GM10266 (cell line): ENCODE measurements around the gene ALS2.
"Not testable (repeated sequence)": the region's sequence is repeated elsewhere in the genome, so short reads cannot be mapped to it uniquely, and the experiment has no call there.

Source experiments
- DNase-seq: peaks from one replicate; pipeline ENCODE4 v3.0.0; 2012; ENCODE audit errors: extremely low spot score
- TF ChIP-seq, protein P1 (sequence below): IDR thresholded peaks from 2 replicates; pipeline ENCODE4 v1.5.1; 2012; ENCODE audit warnings: mild to moderate bottlenecking, low read depth; ENCODE audit not compliant: control insufficient read depth, insufficient read depth; ENCODE audit errors: missing control alignments

Gene ALS2

DNA sequence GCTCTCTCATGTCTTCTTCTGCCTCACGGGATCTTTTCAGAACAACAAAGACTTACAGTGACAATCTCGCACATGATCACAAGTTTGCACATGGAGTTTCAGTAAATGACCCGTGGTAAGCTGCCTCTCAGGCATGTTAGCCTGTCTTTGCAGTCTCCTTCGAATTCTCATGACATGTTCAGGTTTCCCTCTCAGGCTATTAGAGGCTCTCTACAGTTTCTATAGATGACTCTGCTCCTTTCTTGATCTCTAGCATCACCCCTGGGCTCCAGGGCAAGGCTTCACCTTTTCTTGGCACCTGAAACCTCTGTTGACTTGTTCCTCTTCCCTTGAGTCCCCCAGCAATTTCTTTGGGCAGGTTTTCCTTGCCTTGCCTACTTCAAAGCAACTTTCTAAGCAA is 105.3 kb downstream of the ALS2 start:
- TF ChIP-seq, protein P1, sequence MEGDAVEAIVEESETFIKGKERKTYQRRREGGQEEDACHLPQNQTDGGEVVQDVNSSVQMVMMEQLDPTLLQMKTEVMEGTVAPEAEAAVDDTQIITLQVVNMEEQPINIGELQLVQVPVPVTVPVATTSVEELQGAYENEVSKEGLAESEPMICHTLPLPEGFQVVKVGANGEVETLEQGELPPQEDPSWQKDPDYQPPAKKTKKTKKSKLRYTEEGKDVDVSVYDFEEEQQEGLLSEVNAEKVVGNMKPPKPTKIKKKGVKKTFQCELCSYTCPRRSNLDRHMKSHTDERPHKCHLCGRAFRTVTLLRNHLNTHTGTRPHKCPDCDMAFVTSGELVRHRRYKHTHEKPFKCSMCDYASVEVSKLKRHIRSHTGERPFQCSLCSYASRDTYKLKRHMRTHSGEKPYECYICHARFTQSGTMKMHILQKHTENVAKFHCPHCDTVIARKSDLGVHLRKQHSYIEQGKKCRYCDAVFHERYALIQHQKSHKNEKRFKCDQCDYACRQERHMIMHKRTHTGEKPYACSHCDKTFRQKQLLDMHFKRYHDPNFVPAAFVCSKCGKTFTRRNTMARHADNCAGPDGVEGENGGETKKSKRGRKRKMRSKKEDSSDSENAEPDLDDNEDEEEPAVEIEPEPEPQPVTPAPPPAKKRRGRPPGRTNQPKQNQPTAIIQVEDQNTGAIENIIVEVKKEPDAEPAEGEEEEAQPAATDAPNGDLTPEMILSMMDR, result no peak
- no peak for DNase-seq

DNA sequence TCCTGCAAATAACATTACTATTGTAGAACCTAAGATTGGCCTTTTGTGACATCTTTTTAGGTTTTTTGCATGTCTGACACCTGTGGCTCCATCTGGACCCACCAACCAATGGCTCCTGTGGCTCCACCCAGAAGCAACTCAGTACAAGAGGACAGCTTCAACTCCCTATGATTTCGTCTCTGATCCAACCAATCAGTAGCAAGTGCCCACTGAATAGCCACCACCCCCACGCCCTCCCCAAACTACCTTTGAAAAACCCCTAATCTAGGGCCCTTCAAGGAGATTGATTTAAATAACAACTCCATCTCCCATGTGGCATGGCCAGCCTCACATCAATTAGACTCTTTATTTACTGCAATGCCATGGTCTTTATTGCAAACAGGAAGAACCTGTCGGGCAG is 105.9 kb downstream of the ALS2 start:
- TF ChIP-seq, protein P1, result no peak
- DNase-seq, result no peak

DNA sequence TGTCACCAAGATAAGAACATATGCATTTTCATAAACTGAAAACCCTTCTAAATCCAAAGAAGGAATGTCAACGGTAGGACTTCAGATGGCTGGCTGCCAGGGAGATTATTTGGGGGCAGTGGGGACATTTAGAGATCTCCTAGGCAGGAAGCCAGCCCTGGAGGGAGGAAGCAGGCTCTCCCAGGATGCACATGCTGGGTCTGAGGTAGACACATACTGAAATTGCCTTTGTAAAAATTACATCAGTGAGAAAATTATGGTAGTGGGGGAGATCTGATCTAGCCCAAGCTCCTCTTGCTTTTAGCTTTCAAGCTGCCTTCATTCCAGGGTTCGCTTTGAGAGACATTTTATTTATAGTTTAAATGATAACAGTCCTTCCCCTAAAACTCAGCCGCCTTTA is 106.4 kb downstream of the ALS2 start:
- DNase-seq, result no peak
- TF ChIP-seq, protein P1, result no peak

DNA sequence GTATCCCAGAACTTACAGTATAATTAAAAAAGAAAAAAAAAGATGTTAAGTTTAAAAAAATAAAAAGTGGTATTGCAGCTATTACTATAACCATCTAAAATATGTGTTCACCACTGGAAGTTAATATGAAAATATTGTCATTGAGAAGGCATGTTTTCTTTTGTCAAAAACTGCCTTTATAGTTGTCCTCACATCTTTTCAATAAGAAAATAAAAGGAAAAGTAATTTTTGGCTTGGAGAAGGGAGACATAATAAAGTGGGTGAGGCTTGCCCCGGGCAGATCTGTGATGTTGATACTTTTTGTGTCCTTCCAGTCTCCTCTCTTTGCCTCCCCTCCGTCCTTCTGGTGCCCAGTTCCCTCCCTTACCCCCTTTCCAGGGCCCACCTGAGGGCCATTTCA is 107.2 kb downstream of the ALS2 start:
- DNase-seq, result no peak
- TF ChIP-seq, protein P1, result no peak

DNA sequence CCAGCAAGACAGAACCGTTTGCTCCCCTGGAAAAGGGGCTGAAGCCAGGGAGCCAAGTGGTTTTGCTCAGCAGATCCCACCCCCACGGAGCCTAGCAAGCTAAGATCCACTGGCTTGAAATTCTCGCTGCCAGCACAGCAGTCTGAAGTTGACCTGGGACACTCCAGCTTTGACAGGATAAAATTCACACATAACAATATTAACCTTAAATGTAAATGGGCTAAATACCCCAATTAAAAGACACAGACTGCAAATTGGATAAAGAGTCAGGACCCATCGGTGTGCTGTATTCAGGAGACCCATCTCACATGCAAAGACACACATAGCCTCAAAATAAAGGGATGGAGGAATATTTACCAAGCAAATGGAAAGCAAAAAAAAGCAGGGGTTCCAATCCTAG is 109.5 kb downstream of the ALS2 start:
- DNase-seq, result not testable (repeated sequence)

DNA sequence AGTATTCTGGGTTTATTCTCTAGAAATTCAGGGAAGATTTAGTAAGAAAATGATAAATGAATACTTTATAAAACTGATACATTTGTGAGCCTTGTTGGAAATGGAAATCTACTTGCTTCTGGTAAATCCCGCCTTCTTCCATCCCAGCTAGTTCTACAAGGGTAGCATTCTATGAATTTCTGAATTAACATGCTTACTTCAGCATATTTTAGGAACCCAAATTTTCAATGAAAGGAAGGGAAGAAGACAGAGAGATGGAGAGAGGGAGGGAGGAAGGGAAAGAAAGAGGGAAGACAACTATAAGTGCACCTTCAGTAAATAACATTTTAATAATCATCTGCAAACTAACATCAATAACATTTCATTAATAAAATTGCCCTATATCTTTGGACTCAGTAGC is 110.9 kb downstream of the ALS2 start:
- TF ChIP-seq, protein P1, result no peak

DNA sequence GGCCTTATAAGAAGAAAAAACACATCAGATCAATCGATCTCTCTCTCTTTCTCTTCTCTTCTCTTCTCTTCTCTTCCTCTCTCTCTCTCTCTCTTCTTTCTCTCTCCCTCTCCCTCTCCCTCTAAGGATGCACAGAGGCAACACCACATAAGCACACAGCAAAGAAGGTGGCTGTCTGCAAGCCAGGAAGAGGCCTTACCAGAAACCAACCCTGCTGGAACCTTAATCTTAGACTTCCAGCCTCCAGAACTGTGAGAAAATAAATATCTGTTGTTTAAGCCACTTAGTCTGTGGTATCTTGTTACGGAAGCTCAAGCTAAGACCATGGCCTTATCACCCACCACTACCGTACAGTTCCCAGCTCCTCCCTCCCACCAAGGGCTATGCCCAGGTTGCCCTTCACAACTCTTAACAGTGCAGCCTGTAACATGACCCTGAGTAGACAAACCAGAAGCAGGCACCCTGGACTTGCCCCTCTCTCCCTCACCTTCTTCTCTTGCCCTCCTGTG is 112.3 kb downstream of the ALS2 start:
- no peak for DNase-seq
- TF ChIP-seq, protein P1, result no peak

More for the DNA sequence above, 110.9 kb downstream of the ALS2 start:
- no peak for DNase-seq

DNA sequence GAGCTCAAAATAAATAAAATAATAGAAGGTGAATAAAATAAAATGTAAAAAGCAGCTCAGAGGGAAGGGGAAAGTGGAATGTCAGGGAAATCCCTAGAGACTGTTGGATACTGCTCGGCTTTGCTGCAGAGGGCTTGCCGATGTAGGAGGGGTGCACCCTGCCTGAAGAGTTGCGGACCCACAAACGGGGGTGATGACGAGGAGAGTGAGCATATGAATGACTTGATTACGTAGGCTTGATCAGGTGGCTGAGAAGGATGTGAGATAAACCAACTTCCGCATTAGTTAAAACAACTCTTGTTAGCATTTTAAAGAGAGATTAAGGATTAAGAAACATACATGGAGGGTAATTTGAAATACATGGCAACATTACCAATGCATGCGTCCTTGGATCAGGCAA is 116.4 kb downstream of the ALS2 start:
- no peak for DNase-seq
- TF ChIP-seq, protein P1, result no peak
